SU-DHL-6 (cell line): Measurements from ENCODE around the gene HCFC1.

Source experiments
- EZH2phosphoT487 ChIP-seq: fragments of 200-600 bp; sonication (generic), shearing (Covaris generic); conservative IDR thresholded peaks from 2 replicates; pipeline ENCODE4 v1.6.1; 2018; ENCODE audit warnings: mild to moderate bottlenecking, antibody characterized with exemption, low read length, moderate library complexity, mixed read lengths
- TF ChIP-seq, protein P1 (sequence below): fragments of 200-600 bp; sonication (generic); IDR thresholded peaks from one replicate; pipeline ENCODE4 v1.5.1; 2017; ENCODE audit warnings: antibody characterized with exemption, mild to moderate bottlenecking, low read length, moderate library complexity; ENCODE audit not compliant: insufficient read depth, poor library complexity, severe bottlenecking

DNA sequence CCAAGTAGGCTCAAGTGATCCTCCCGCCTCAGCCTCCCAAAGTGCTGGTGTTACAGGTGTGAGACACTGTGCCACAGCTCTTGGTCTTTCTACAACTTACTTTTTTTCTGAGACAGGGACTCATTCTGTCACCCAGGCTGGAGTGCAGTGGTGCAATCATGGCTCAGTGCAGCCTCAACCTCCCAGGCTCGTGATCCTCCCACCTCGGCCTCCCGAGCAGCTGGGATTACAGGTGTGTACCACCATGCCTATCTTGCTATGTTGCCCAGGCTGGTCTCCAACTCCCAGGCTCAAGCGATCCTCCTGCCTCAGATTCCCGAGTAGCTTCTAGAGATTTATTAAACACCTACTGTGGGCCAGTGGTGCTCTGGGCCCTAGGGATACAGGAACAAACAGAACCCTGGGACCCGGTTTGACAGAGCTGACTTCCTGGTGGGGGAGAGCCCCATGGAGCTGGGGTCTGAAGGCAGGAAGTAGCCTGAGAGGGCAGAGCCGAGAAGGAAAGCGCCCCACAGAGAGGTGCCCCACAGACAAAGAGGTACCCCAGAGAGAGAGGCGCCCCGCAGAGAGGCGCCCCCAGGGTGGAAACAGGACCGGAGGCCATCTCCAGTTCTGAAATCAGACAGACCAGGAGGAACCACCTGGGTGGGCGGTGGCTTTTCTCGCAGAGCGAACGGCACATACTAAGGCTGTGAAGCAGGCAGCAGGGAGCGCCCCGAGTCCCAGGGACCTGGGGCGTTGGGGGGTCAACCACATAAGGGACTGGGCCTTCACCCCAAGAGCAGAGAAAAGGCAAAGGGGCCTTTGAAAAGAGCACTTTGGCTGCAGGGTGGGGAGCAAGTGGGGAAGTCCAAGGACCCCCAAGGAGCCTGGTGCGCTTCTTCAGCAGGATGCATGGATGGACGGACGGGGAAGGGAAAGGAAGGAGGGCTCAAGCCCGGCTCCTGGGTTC lies 43.1 kb upstream of the HCFC1 start:
- TF ChIP-seq, protein P1, sequence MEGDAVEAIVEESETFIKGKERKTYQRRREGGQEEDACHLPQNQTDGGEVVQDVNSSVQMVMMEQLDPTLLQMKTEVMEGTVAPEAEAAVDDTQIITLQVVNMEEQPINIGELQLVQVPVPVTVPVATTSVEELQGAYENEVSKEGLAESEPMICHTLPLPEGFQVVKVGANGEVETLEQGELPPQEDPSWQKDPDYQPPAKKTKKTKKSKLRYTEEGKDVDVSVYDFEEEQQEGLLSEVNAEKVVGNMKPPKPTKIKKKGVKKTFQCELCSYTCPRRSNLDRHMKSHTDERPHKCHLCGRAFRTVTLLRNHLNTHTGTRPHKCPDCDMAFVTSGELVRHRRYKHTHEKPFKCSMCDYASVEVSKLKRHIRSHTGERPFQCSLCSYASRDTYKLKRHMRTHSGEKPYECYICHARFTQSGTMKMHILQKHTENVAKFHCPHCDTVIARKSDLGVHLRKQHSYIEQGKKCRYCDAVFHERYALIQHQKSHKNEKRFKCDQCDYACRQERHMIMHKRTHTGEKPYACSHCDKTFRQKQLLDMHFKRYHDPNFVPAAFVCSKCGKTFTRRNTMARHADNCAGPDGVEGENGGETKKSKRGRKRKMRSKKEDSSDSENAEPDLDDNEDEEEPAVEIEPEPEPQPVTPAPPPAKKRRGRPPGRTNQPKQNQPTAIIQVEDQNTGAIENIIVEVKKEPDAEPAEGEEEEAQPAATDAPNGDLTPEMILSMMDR, result no peak
- no peak for TF ChIP-seq EZH2phosphoT487
